A549 (cell line): ENCODE measurements around the gene ATG13. TPM values are rescaled to one million over a fixed set of nuclear protein-coding genes. Genes with fewer than 3 reads are reported as not detected.
A peak's percentile ranks its signal among the peaks of the same experiment; 100 is the strongest.

Experiments used
- ATAC-seq, 2 experiments: fragments of 200-7000 bp in 1 of 2; fragments of >200 bp in 1 of 2; cut with Nextera tagmentation in 1 of 2; cut with Tn5 transposase in 1 of 2; 3 replicates each; pipeline versions ENCODE4 v1.8.0 to v1.9.1; 2018 to 2020; ENCODE audit warnings: mild to moderate bottlenecking in 1 of 2, moderate library complexity in 1 of 2
- CTCF ChIA-PET: fragments of 300-600 bp; sonication (Branson Sonifier 250); formaldehyde crosslinking; extraction: SDS; loops from one replicate; lab custom pipeline; 2021; ENCODE audit warnings: antibody characterized with exemption, inconsistent platforms; lab: Yijun Ruan, JAX
- POLR2A ChIA-PET: fragments of 350-600 bp; formaldehyde crosslinking; extraction: SDS; loops from one replicate; lab custom pipeline; 2021; ENCODE audit warnings: antibody characterized with exemption, inconsistent platforms; lab: Yijun Ruan, JAX
- DNase-seq, 2 experiments: peaks; one replicate each; pipeline versions ENCODE4 v3.0.0 to v3.0.0-alpha.2; 2011 to 2016; ENCODE audit warnings: low read depth in 1 of 2, low spot score in 1 of 2
- FAIRE-seq: peaks from 2 replicates; lab custom pipeline; 2011; peaks lifted over from hg19 to GRCh38; lab: Jason Lieb, UNC
- H3K27ac ChIP-seq, 2 experiments: fragments of >200 bp; sonication (Bioruptor Twin); formaldehyde crosslinking; 3 replicates each; pipeline ENCODE4 v1.5.1; 2016 to 2017
- H3K4me1 ChIP-seq: fragments of >200 bp; sonication (Bioruptor Twin); formaldehyde crosslinking; 3 replicates; pipeline ENCODE4 v1.6.1; 2016
- H3K4me2 ChIP-seq: fragments of >200 bp; sonication (Bioruptor Twin); formaldehyde crosslinking; 3 replicates; pipeline ENCODE4 v1.6.1; 2016
- H3K4me3 ChIP-seq: fragments of >200 bp; sonication (Bioruptor Twin); formaldehyde crosslinking; 3 replicates; pipeline ENCODE4 v1.5.1; 2016
- H3K9me3 ChIP-seq: fragments of >200 bp; sonication (Bioruptor Twin); formaldehyde crosslinking; 3 replicates; pipeline ENCODE4 v1.6.1; 2016
- CBX2 ChIP-seq: fragments of 200-600 bp; sonication (generic); IDR thresholded peaks from 2 replicates; pipeline ENCODE4 v1.6.1; 2016; ENCODE audit warnings: low read depth, mild to moderate bottlenecking, borderline replicate concordance
- CBX8 ChIP-seq: fragments of 200-600 bp; sonication (generic); IDR thresholded peaks from 2 replicates; pipeline ENCODE4 v1.6.1; 2016
- CEBPB ChIP-seq, 2 experiments: fragments of >200 bp in 1 of 2; sonication (Bioruptor Twin) in 1 of 2; formaldehyde crosslinking in 1 of 2; IDR thresholded peaks; 2 replicates each; pipeline ENCODE4 v1.6.1; 2012 to 2016
- CHD2 ChIP-seq: fragments of 150-350 bp; IDR thresholded peaks from 2 replicates; pipeline ENCODE4 v1.6.1; 2014; ENCODE audit warnings: low read length; ENCODE audit not compliant: partially characterized antibody
- CHD4 ChIP-seq: fragments of 200-600 bp; sonication (generic); IDR thresholded peaks from 2 replicates; pipeline ENCODE4 v1.6.1; 2016; ENCODE audit warnings: antibody characterized with exemption, mild to moderate bottlenecking, borderline replicate concordance
- FOSB ChIP-seq: fragments of 250-450 bp; sonication (Bioruptor Pico); IDR thresholded peaks from 2 replicates; pipeline ENCODE4 v1.5.0; 2020; ENCODE audit warnings: mild to moderate bottlenecking, moderate library complexity
- FOSL2 ChIP-seq, 2 experiments: fragments of 450-650 bp in 1 of 2; fragments of >200 bp in 1 of 2; sonication (Bioruptor Twin) in 1 of 2; formaldehyde crosslinking; IDR thresholded peaks; 2 replicates each; pipeline versions ENCODE4 v1.5.0 to v1.6.1; 2016 to 2020; ENCODE audit warnings: mild to moderate bottlenecking in 1 of 2, moderate library complexity in 1 of 2
- FOXS1 ChIP-seq: fragments of 250-450 bp; sonication (Bioruptor Pico); IDR thresholded peaks from 2 replicates; pipeline ENCODE4 v1.5.0; 2020; ENCODE audit warnings: mild to moderate bottlenecking, moderate library complexity
- GATA3 ChIP-seq: IDR thresholded peaks from 2 replicates; pipeline ENCODE4 v1.6.1; 2012; ENCODE audit warnings: borderline replicate concordance
- HEYL ChIP-seq: fragments of 250-450 bp; sonication (Bioruptor Pico); IDR thresholded peaks from 2 replicates; pipeline ENCODE4 v1.8.0; 2021; ENCODE audit warnings: mild to moderate bottlenecking, moderate library complexity
- HOXB13 ChIP-seq: fragments of 250-450 bp; sonication (Bioruptor Pico); IDR thresholded peaks from 2 replicates; pipeline ENCODE4 v1.5.0; 2020; ENCODE audit warnings: low read depth, mild to moderate bottlenecking, moderate library complexity
- MAFK ChIP-seq: fragments of 450-650 bp; IDR thresholded peaks from 2 replicates; pipeline ENCODE4 v1.6.1; 2014; ENCODE audit not compliant: partially characterized antibody
- POLR2A ChIP-seq: IDR thresholded peaks from 2 replicates; pipeline ENCODE4 v1.6.1; 2012; ENCODE audit warnings: mild to moderate bottlenecking, low read length
- RAD21 ChIP-seq, 2 experiments: fragments of >200 bp in 1 of 2; sonication (Bioruptor Twin) in 1 of 2; formaldehyde crosslinking in 1 of 2; IDR thresholded peaks in 1 of 2; conservative IDR thresholded peaks in 1 of 2; 2 replicates in 1 of 2; 3 replicates in 1 of 2; pipeline ENCODE4 v1.6.1; 2012 to 2018; ENCODE audit warnings: inconsistent platforms in 1 of 2
- RARB ChIP-seq: fragments of 250-450 bp; sonication (Bioruptor Pico); IDR thresholded peaks from 2 replicates; pipeline ENCODE4 v1.8.0; 2021; ENCODE audit warnings: mild to moderate bottlenecking, moderate library complexity
- RCOR1 ChIP-seq: fragments of 150-350 bp; IDR thresholded peaks from 2 replicates; pipeline ENCODE4 v1.6.1; 2014; ENCODE audit warnings: antibody characterized with exemption, low read length, low read depth
- TFCP2L1 ChIP-seq: fragments of 250-450 bp; sonication (Bioruptor Pico); IDR thresholded peaks from 2 replicates; pipeline ENCODE4 v1.5.0; 2021; ENCODE audit warnings: mild to moderate bottlenecking
- ZSCAN20 ChIP-seq: fragments of 250-450 bp; sonication (Bioruptor Pico); IDR thresholded peaks from 2 replicates; pipeline ENCODE4 v1.8.0; 2022; ENCODE audit warnings: mild to moderate bottlenecking, moderate library complexity
- WGBS: methylation state at CpG from one replicate; pipeline ENCODE4 v1.1.6; 2017; ENCODE audit errors: missing lambda C conversion rate; 5-methylcytosine and 5-hydroxymethylcytosine counted together
- polyA plus RNA-seq, 4 experiments: library from polyadenylated mRNA; depleted of rRNA in 3 of 4; stranded (reverse); fragments of >200 nt; fragmentation: RNase III in 1 of 4; extraction: RNeasy Plus Mini Kit Qiagen cat#74134 plus additional on column Dnase treatment in 1 of 4; gene quantifications; 2 replicates in 3 of 4; 3 replicates in 1 of 4; pipeline ENCODE4 v1.2.3, GENCODE V29; 2011 to 2017
- TF ChIP-seq, protein P1 (sequence below): IDR thresholded peaks from 2 replicates; pipeline ENCODE4 v1.6.1; 2012; ENCODE audit warnings: low read depth, borderline replicate concordance
- TF ChIP-seq, protein P2 (sequence below): IDR thresholded peaks from 2 replicates; pipeline ENCODE4 v1.6.1; 2012

The ATG13 gene
- polyA plus RNA-seq, 2 of the 4 experiments (the other 2 are of a cell fraction), result 39.5 to 58.6 TPM

DNA sequence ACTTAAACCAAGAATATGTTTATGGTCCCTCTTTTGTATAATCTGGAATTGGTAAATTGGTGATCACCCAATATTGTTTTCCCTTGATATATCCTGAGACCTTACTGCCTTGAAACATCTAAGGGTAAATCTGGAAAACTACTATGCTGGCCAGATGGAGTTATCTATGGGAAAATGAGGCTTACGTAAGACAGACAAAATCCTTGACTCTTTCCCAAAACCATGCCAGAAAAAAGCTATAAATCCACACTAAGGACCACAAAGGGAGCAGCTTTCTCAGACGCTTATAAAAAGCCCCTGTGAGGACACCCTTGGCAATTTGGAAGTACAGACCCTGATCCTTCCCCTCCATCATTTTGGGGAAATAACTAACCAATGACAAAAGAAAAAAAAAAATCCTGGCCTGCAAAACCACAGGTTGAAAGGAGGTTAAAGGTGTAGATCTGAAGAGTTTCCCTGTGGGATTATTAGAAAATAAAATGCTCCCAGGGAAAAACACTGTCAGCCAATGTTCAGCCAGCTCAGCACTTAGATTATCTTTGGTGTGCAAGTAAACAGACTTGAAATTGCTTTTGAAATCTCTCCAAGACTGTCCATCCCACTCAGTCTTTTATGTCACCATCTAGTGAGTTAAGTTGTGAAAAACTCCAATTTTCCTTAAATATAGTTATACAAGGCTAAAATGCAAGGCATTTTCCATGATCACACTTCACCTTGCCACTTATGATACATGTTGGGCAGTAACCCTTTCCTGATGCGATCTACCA, 17.0 kb upstream of the ATG13 start:
- no peak overlapping the region for H3K27ac ChIP-seq
- TF ChIP-seq ZSCAN20 (CRISPR knock-in tag) (no peak), CBX8 (no peak), TFCP2L1 (no peak), POLR2A (no peak), FOSB (CRISPR knock-in tag) (no peak), CBX2 (no peak), RCOR1 (no peak), RAD21 (conservative IDR thresholded peaks at IDR 0.05 in 1 of 2, IDR thresholded peaks at IDR 0.05 in 1 of 2) (no peak), HOXB13 (CRISPR knock-in tag) (no peak), CHD4 (no peak), RARB (no peak), MAFK (no peak), HEYL (no peak)
- TF ChIP-seq, protein P1, sequence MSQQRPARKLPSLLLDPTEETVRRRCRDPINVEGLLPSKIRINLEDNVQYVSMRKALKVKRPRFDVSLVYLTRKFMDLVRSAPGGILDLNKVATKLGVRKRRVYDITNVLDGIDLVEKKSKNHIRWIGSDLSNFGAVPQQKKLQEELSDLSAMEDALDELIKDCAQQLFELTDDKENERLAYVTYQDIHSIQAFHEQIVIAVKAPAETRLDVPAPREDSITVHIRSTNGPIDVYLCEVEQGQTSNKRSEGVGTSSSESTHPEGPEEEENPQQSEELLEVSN, result no peak
- no peak for FAIRE-seq
- no peaks in the 10 kb centered on the region for H3K9me3 ChIP-seq
- no peak overlapping the region for H3K4me2 ChIP-seq
- CTCF ChIA-PET, result interaction anchor here (0.6 to 1.4 kb wide), 3 partner anchors 17 to 250 kb away, joined by 3 to 5 read pairs (median 3); partner anchors contain the start of genes ATG13 and HARBI1
- H3K4me3 ChIP-seq, result no peak overlapping the region
- DNase-seq, result no peak
- POLR2A ChIA-PET, result interaction anchor here (0.8 kb wide), 1 partner anchor 12 kb away, joined by 4 read pairs; no protein-coding TSS in a partner anchor
- ATAC-seq, result no peak
- WGBS, result 95% methylated on average over 3 of the region's 3 CpGs
- no peaks in the 10 kb centered on the region for H3K4me1 ChIP-seq

DNA sequence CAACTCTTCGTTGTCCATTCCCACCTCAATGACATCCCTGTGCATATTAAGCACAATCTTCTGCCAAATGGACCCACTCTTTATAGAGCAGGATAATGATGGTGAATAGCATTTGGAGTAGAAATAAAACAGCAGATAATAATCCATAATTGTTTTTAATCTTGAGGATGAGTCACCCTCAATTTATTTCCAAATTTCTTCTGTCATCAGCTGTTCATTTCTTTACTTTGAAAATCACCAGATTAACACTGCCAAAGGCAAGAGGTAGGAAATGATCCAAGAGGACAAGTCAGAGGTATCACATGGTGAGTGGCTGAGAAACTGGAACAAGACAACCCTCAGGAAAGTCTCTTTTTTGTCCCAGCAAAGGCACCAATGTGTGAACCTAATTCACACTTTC, 16.2 kb upstream of the ATG13 start:
- ATAC-seq (no peak), FAIRE-seq (no peak), DNase-seq (no peak)
- ChIA-PET CTCF (interaction anchor here (1.0 kb wide), 1 partner anchor 17 kb away, joined by 6 read pairs; no protein-coding TSS in a partner anchor), POLR2A (no interaction called here)
- H3K4me2 ChIP-seq, result no peak overlapping the region
- H3K4me3 ChIP-seq, result no peak overlapping the region
- no peaks in the 10 kb centered on the region for H3K4me1 ChIP-seq
- H3K9me3 ChIP-seq, result no peaks in the 10 kb centered on the region
- no peak overlapping the region for H3K27ac ChIP-seq
- WGBS, result 73% methylated on average over 1 of the region's 1 CpG
- no peak for TF ChIP-seq FOXS1
- no peak for TF ChIP-seq FOSL2 (IDR thresholded peaks at IDR 0.05)
- peak; percentile 61; the same call in 1 of the 2 replicates for TF ChIP-seq FOSL2 (CRISPR knock-in tag; IDR thresholded peaks at IDR 0.05)

DNA sequence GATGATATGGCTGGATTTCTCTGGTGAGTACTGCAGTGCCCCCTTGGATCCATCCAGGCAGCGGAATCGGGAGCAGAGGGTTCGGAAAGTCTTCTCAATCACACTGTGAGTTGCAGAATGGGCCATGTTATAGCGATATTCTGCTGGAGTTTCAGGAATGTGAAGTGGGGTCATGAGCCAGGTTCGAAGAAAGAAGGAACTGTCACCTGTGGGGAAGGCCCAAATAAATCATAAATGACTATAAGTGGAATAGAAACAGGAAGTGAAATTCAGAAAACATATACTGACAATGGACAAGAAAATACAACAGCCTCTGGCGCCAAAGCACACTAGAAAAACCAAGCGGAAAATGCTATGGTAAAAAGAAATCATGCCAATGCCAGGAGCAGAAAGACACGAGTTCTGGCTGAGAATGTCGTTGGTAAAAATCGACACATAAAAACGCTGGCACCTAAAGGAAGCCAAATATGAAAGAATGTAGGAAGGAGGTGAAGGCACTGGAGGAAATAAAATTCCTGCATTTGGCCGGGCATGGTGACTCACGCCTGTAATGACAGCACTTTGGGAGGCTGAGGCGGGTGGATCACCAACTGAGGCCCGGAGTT, 13.5 kb upstream of the ATG13 start:
- no peak for DNase-seq
- ChIA-PET CTCF (no interaction called here), POLR2A (no interaction called here)
- Histone ChIP-seq H3K4me2 (no peak overlapping the region), H3K4me3 (no peak overlapping the region), H3K9me3 (no peaks in the 10 kb centered on the region), H3K27ac (no peak overlapping the region), H3K4me1 (no peaks in the 10 kb centered on the region)
- FAIRE-seq, result no peak
- no peak for ATAC-seq
- 85% methylated on average over 15 of the region's 15 CpGs for WGBS
- TF ChIP-seq, protein P2, sequence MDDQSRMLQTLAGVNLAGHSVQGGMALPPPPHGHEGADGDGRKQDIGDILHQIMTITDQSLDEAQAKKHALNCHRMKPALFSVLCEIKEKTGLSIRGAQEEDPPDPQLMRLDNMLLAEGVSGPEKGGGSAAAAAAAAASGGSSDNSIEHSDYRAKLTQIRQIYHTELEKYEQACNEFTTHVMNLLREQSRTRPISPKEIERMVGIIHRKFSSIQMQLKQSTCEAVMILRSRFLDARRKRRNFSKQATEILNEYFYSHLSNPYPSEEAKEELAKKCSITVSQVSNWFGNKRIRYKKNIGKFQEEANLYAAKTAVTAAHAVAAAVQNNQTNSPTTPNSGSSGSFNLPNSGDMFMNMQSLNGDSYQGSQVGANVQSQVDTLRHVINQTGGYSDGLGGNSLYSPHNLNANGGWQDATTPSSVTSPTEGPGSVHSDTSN, result no peak
- no peak for TF ChIP-seq CEBPB (IDR thresholded peaks at IDR 0.05)
- TF ChIP-seq CHD2, result no peak
- no peak for TF ChIP-seq GATA3
